GM19099 (cell line): ENCODE measurements around the gene WWOX.

Source experiments
- POLR2A ChIP-seq: IDR thresholded peaks from 3 replicates; pipeline ENCODE4 v1.6.1; 2011; ENCODE audit warnings: low read depth; ENCODE audit not compliant: insufficient read length; ENCODE audit errors: extremely low read depth

WWOX gene

DNA sequence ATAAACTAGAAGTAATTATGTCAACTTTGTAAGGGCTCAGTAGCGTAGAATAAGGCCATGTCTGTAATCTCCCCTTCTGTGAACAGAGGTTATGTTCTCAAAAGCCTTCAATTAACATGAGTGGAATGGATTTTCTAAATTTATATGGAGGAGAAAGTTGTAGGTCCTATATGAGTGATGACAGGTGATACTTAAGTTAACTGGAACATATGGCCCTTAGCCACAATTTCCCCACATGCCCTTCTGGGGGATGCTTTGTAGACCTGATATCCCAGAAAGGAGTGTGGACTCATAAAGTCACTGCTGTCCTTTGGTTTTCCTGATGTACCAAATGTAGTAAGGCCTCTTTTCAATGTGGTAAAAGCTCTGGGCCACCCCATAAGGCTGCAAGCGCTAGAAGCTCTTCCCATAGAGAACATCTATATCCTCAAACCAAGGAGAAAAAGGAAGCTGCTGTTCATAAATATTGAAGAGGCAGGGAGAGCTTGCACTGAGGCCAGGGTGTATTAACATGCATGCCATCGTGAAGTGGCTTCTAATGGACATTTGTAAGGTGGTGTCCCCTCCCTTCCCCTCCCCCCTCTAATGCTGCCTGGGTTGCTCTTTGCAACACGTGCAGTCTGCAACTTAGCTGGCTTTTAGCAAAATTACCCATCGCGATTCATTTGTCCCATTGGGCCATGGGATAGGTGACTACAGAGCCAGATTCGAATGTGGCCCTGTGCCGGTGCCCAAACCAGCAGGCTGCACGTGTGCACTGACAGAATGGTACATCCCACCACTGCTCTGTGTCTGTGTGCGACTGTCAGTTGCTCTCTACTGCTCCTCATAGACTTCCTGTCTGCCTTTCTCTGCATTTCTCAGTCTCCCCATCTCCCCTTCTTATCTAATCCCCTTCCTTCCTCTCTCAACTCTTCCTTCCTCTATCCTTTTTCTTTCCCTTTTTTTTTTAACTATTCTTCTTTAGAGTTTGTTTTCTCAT lies 269.0 kb downstream of the WWOX start:
- no peak for TF ChIP-seq POLR2A

DNA sequence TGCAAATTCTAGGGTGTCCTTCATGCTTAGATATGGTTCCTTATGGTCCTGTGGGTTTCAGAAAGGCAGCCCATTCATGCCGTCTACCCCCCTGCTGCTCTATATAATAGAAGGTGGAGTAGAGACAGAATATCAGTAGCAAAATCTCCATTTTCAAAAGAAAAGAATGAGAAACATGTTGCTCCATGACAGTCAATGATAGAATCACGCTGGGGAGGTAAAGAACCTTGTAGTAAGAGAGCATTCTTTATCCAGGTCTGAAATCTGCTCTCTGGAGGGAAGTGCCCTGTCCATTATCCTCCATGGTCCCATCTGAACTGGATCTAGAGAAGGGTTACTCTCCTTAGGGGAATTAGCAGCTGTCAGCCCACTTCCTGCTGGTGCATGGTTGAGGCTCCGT lies 272.8 kb downstream of the WWOX start:
- TF ChIP-seq POLR2A = no peak

- TF ChIP-seq POLR2A = no peak
Observed at GRCh38 chr16:78375055-78375679, 275.7 kb downstream of the WWOX start.

DNA sequence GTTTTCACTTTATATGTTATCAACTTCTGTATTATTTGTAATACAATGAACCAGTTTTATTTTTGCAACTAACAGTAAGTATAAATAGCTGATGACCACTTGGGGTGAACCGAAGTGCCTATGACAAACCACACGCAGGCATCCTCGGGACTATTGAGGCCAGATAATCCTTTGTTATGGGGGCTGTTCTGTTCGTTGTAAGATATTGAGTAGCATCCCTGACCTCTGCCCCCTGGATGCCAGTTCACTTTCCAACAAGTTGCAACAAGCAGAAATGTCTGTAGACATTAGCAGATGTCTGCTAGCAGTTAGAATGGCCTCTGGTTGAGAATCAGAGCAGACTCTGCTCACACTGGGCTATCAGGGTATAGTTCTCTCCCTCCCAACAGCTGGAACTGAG lies 277.0 kb downstream of the WWOX start:
- TF ChIP-seq POLR2A = no peak

DNA sequence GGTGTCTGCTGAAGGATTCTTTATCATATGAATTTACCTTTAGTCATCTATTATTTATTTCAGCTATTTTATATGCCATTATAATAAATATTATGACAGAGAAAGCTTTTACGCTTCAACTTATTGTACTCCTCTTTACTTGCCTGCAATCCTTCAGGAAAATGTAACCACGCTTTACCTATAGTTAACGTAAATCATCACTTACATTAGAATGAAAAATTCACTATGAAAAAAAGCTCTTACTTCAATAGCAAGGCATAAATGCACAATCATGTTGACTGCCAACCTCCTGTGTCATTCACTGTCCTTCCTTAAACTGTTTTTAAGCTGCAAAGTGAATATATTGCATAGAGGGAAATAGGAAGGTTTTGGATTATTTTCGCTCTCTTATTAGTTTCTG lies 277.9 kb downstream of the WWOX start:
- no peak for TF ChIP-seq POLR2A

GRCh38 chr16:78381060-78381459 lies 281.6 kb downstream of the WWOX start:
- no peak for TF ChIP-seq POLR2A

DNA sequence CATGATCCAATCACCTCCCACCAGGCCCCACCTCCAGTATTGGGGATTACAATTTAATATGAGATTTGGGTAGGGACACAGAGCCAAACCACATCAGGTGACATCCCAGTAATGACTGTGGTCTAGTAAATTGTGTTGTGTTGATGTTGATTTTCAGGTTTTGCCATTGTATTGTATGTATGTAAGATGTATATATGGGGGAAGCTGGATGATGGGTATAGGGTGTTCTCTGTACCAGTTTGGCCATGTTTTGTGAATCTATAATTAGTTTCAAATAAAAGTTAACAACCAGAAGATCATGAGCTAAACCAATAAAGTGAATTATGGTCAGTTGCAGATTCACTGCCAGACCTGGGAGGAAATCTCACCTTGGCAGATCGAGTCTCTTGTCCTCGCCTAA lies 283.7 kb downstream of the WWOX start:
- TF ChIP-seq POLR2A = no peak

DNA sequence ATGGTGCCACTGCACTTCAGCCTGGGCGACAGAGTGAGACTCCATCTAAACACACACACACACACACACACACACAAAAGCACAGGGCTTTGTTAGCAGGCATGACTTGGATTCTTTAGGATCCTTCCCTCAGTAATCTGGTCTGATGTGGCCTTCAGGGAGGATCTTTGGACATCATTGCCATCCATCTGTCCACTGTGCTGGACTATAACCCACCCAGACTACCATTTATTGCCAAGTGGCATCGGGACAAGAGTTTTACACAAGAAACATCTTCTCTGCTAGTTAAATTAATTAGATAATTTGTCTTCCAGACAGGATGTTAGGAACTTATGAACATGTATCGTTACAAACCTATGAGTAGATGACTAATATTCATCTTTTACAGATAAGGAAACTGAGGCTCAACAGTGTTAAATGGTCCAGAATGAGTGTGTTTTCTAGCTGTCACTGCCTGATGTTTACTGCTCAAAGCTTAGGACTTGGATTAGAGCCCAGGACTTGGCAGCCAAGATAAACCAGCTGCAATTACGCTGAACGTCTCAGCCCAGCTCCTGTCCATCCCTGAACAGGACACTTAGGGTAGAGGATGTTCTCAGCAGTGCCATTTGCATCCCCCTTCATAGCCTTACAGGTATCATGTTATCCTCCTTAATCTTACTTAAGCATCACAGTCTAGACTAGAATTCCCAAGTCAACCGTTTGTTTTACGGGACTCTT lies 285.8 kb downstream of the WWOX start:
- TF ChIP-seq POLR2A = no peak

DNA sequence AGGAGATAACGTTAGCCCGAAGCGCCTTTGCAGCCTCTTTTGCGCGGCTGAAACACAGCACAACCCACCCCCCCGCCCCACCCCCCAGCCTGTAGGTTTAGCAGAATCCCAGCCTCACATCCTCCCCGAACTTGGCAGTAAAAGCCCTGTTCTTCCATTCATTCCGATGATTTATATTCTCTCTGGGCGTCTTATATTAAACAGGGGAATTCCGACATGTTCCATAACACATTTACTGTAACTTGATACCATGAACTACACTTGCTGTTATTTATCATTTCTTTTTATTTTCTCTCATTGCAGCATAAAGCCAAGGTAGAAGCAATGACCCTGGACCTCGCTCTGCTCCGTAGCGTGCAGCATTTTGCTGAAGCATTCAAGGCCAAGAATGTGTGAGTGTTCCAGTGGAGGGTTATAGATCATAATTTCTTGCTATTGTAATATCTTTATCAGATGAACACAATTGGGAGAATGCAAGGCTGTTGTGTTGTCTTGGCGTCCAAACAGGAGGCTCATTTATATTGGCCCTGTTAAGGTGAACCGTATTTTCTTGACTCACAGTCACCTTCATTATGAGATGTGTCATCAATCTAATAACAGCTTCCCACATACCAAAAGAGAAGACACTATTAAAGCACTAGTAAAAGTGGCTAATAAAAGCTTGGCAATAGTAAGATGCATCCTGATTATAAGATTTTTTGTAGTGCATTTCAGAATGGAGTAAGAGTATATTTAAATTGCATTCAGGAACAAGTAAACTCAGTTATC lies 287.3 kb downstream of the WWOX start:
- no peak for TF ChIP-seq POLR2A

DNA sequence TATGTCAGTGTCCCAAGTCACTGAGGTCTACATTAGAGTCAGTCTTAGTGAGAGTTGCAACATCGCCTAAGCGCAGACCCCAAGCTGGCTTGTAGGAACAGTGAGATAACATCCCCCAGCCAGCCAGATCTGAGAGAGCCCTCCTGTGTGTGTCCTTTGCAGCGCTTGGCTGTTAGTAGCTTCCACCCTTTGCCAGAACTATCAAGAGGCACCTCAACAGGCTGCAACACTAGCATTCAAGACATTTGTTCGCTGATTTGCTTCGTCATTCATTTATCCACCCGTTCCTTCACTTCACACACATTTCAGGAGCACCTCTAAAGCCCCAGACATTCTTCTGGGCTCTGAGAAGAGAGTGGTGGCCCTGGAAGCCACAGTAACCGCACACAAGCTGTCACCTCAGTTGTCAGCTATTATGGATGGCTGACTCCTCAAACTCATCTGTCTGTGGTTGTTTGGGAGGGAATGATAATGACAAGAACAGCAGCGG lies 289.6 kb downstream of the WWOX start:
- TF ChIP-seq POLR2A = no peak

DNA sequence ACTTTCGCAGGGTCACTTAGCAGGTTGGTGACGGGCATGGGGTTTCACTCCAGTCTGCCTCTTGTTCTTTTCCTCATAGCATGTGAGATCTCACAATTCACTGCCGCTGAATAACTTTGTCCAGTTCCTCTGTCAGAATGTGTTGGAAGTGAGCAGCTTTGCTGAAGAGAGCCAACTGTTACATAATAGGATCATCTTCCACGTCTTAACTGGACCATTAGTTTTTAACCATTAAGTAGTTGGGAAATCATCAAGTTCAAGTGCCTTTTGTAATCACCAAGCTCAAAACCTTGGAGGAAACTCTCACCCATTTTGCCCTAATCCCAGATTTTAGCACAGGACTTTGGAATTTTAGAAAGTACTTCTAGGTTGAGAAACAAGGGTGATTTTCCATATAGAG lies 290.6 kb downstream of the WWOX start:
- TF ChIP-seq POLR2A = no peak

DNA sequence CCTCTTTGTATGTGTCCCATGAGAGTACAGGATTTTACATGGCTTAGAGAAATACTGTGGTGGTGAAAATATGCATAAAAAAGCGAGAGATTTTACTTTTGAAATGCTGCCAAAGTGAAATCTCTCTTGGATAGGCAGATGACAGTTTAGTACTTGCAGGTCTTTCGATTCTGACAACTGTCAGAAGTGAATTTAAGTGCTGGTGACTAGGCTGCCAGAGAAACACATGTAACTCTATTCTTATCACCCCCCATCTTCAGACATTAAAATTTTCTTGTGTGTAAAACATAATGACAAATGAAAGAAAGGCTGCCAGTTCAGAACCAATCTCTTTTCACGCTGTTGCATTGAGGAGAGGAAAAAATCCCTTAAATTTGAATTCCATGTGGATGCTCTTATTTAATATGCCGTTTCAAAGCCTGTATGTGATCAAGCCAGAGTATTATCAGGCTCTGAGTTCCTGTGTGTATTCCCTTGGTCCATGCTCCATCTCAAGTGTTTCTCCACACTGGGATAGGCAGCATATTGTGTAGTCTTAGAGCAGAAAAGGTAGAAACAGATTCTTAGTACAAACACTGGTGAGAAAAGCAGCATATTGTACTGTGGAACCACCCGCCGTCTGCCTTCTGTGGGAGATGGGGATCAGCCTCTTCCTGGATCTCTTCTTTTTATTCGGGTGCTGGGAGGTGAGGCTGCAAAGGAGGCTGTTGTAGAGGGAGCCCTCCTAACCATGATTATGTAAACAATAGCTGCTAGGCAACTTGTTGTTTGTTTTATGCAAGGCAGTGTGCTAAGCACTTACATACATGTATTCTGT lies 291.3 kb downstream of the WWOX start:
- TF ChIP-seq POLR2A = no peak

DNA sequence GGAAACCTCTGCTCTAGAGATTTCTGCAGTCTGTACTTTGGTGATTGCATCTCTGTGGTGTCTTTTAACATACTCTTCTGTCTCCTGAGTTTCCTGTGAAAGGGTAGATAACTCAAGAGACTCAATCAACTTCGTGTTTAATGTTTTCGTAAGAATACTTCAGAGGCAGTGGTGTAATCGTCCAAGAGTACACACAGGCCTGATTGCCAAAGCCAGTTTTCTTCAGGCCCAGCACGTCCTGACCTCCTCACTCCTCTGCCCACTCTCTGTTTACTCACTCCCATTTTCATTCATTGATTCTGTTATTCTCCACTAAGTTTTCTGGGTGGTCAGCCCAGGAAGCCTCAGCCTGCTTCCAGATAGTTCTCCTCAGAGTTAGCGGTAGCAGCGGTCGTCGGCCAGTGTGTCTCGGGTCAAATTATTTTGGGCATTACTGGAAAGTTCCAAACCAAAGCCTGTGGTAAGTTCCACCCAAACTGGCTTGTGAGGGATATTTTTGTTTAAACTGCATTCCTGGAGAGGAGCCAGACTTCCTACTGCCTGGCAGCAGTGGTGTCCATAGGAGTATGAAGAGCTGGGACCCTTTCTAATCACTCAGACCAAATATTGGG lies 293.2 kb downstream of the WWOX start:
- TF ChIP-seq POLR2A = no peak
